Erythroblast (primary cell): ENCODE data around the gene FGFBP1.

ENCODE experiments used
- DNase-seq, 2 experiments: peaks; one replicate each; lab custom pipeline; 2025; lab: John Stamatoyannopoulos, UW
- GATA1 ChIP-seq: IDR thresholded peaks from 2 replicates; pipeline ENCODE4 v1.6.1; 2011; ENCODE audit warnings: low read depth, mild to moderate bottlenecking, control low read depth, low read length, moderate library complexity
- POLR2A ChIP-seq: IDR thresholded peaks from 2 replicates; pipeline ENCODE4 v1.6.1; 2011; ENCODE audit warnings: mild to moderate bottlenecking, low read length

The FGFBP1 gene

GRCh38 chr4:15961781-15962510, 23.4 kb upstream of the FGFBP1 start:
- DNase-seq = no peak
- TF ChIP-seq GATA1 (no peak), POLR2A (no peak)

GRCh38 chr4:15958562-15958961, 20.0 kb upstream of the FGFBP1 start:
- no peak for DNase-seq
- no peak for TF ChIP-seq POLR2A
- TF ChIP-seq GATA1 = no peak

- TF ChIP-seq POLR2A (no peak), GATA1 (no peak)
- DNase-seq = peak; percentile 54 to 61
Measured at GRCh38 chr4:15956179-15956850, 17.8 kb upstream of the FGFBP1 start.

GRCh38 chr4:15955670-15956069, 17.1 kb upstream of the FGFBP1 start:
- no peak for TF ChIP-seq POLR2A
- TF ChIP-seq GATA1 = no peak
- no peak for DNase-seq

GRCh38 chr4:15953625-15954024, 15.1 kb upstream of the FGFBP1 start:
- no peak for DNase-seq
- TF ChIP-seq POLR2A = no peak
- TF ChIP-seq GATA1 = no peak

GRCh38 chr4:15951781-15952180, 13.2 kb upstream of the FGFBP1 start:
- TF ChIP-seq GATA1 = no peak
- no peak for TF ChIP-seq POLR2A
- DNase-seq = no peak

GRCh38 chr4:15948826-15949225, 10.3 kb upstream of the FGFBP1 start:
- TF ChIP-seq POLR2A (no peak), GATA1 (no peak)
- no peak for DNase-seq

GRCh38 chr4:15947684-15948083, 9.1 kb upstream of the FGFBP1 start:
- no peak for DNase-seq
- no peak for TF ChIP-seq GATA1
- no peak for TF ChIP-seq POLR2A

- no peak for DNase-seq
- TF ChIP-seq POLR2A (no peak), GATA1 (no peak)
Measured at GRCh38 chr4:15945516-15945915, 7.0 kb upstream of the FGFBP1 start.

GRCh38 chr4:15944895-15945294, 6.4 kb upstream of the FGFBP1 start:
- no peak for DNase-seq
- no peak for TF ChIP-seq POLR2A
- TF ChIP-seq GATA1 = no peak

GRCh38 chr4:15942283-15942682, 3.7 kb upstream of the FGFBP1 start:
- no peak for TF ChIP-seq POLR2A
- no peak for TF ChIP-seq GATA1
- no peak for DNase-seq

GRCh38 chr4:15938182-15938581, 358 bp downstream of the FGFBP1 start:
- TF ChIP-seq GATA1 (no peak), POLR2A (no peak)
- no peak for DNase-seq

- no peak for DNase-seq
Measured at GRCh38 chr4:15936495-15936894, 2.0 kb downstream of the FGFBP1 start.

GRCh38 chr4:15935504-15936402, 2.8 kb downstream of the FGFBP1 start:
- no peak for TF ChIP-seq GATA1
- no peak for TF ChIP-seq POLR2A
- no peak for DNase-seq

More at GRCh38 chr4:15936495-15936894, 2.0 kb downstream of the FGFBP1 start:
- TF ChIP-seq POLR2A (no peak), GATA1 (no peak)
